ENCODE data around the gene ALDH3A2.
"Not testable (repeated sequence)": the region's sequence is repeated elsewhere in the genome, so short reads cannot be mapped to it uniquely, and the experiment has no call there.

The ALDH3A2 gene

DNA sequence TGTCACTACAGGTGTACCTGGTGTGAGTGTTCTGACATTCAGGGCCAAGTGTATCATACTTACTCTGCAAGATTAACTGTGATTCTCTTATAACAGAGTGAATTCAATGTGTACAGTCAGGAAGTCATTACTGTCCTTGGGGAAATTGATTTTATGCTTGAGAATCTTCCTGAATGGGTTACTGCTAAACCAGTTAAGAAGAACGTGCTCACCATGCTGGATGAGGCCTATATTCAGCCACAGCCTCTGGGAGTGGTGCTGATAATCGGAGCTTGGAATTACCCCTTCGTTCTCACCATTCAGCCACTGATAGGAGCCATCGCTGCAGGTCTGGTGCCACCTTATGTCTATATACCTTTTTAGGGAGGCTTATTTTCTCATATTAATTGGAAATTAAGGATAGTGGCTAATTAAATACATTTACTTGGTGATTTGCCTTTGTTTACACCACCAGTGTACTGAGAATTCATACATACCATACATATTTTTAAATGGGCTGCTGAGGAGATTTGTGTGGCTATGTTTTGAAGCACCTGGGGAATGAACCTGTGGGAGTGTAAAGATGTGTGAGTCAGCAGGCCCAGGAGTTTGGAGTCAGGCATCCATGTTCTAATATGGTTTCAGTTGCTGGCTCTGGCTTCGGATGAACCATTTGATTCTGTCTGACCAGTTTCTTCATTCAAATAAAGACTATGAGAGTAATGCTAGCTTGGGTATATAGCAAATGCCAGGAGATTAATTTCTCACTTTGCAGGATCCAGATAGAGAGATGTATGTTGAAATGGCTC is 3.1 kb downstream of the ALDH3A2 start:
- DNase-seq: no peak

DNA sequence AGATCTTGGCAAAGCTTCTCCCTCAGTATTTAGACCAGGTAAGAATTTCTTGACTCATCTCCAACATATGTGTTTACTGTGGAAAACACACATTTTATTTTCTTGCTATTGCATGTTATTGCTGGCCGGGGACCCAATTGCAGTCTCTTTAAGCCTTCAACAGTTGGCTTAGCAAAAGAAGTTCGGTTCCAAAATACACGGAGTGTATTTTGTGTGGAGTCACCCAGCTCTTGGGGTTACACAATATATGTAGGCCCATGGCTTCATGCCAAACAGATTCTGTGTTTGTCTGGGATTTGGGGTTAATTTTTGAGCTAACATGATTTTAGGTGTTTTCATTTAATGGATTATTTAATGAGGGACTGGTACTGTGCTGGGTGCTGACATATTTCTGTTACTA is 4.0 kb downstream of the ALDH3A2 start:
- no peak for DNase-seq

DNA sequence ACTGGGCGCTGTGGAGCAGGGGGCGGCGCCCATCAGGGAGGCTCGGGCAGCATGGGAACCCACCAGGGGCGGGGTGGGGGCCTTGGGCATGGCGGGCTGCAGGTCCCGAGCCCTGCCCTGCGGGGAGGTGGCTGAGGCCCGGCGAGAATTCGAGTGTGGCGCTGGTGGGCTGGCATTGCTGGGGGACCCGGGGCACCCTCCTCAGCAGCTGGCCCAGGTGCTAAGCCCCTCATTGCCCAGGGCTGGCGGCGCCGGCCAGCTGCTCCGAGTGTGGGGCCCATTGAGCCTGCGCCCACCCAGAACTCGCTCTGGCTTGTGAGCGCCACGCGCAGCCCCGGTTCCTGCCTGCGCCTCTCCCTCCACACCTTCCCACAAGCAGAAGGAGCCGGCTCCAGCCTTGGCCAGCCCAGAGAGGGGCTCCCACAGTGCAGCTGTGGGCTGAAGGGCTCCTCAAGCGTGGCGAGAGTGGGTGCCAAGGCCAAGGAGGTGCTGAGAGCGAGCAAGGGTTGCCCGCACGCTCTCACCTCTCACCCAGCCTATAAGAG is 5.9 kb downstream of the ALDH3A2 start:
- no peak for DNase-seq

DNA sequence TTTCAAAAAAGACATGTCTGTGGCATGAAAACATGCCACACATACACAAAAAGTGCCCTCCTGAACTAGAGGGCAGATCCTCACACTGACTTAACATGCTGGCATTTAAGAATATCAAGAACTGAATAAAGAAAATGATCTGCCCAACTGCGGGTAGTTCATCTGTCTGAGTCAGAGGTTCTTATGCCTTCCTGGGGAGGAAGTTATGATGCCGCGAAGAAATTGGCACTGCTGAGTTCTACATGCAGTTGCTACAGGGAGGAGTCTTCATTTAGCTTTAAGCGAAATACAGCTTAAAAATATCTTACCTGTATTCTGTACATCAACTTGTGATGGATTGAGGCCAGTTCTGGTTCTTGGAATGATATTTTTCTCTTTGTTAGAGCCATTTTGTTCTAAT is 6.3 kb downstream of the ALDH3A2 start:
- no peak for DNase-seq

DNA sequence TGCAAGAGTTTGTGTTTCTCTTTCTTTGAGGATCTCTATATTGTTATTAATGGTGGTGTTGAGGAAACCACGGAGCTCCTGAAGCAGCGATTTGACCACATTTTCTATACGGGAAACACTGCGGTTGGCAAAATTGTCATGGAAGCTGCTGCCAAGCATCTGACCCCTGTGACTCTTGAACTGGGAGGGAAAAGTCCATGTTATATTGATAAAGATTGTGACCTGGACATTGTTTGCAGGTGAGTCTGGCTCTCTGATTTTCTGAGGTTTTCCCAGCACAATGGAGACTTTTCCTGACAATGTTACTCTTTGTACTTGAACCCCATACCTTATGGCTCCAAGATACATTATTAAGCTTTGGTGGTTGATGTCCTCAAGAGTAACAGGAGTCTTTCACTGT is 7.8 kb downstream of the ALDH3A2 start:
- DNase-seq: no peak

DNA sequence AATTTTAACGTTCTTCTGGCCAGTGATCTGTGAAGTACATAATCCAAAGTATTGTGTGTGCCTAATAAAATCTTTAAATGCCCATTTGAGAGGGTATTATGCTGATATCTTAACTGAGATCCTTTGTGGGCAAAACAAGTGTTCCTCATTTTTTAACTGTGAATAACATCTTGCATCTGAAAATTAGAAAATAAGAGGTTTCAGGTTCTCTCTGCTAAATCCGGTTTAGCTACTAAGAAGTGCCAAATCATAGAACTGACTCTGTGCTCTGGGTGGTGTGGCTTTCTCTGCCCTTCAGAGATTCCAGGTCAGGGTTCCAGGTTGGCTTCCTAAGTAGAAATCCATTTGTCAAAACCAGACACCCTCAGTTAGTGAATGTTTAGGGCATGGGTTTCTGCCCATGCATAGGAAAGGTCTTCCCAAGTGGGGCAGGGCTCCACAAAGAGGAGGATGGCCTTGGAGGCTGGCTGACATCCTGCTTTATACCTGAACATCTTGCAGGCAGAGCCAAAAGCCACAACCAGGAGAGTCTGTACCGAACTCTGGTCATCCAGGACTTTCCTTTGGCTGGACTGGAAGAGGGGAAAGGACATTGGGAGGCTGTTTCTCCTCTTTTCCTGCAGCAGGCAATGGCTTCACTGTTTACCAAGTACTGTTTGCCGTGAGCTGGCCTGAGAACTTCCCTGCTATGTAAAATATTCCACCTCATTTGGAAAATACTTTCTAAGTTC is 8.5 kb downstream of the ALDH3A2 start:
- DNase-seq: no peak

DNA sequence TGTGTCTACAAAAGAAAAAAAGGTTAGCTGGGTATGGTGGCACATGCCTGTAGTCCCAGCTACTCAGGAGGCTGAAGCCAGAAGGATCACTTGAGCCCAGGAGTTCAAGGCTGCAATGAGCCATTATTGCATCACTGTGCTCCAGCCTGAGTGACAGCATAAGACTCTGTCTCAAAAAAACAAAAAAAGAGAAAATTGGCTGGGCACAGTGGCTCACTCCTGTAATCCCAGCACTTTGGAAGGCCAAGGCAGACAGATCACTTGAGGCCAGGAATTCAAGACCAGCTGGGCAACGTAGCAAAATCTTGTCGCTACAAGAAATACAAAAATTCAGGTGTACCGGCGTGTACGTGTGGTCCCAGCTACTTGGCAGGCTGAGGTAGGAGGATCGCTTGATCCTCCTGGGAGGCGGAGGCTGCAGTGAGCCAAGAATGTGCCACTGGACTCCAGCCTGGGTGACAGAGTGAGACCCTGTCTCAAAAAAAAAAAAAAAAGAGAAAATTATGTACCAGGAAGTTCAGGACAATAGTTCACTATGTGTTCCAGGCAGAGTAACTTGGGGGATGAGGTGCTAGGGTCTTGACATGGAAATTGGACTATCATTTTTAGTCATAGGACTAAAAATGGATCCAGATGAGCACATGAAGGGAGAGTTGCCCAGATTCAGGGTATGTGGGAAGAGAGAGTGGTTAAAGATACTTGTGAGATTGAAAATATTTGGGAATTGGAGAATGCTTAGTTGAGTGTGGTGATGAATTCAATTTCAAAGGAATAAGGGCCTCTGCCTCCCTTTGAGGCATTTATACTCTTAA is 11.0 kb downstream of the ALDH3A2 start:
- DNase-seq: no peak

DNA sequence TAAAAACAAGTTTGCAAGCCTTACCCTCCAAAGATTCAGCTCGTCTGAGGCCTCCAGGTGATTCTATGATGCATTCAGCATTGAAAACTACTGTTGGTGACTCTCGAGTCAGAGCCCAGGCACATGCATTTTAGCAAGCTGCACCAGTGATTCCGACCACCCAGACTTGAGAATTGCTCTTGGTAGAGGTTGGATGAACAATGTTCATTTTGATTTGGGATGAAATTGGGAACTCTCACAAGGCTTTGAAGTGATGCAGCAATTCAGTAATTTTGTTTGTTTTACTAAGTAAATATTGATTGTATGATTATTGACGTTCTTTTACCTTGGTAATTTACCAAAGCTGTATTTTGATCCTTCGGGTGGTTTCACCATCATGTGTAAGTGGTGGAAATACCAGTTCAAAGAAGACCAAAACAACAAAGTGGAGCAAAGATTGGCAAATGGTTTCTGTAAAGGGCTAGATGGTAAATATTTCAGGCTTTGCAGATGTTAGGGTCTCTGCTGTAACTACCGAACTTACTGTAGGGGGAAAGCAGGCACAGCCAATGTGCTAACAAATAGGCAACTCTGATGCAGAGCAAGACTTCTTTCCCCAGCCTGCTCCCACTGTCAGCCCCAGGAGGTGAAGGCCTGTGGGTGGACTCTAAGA is 11.8 kb downstream of the ALDH3A2 start:
- no peak for DNase-seq

DNA sequence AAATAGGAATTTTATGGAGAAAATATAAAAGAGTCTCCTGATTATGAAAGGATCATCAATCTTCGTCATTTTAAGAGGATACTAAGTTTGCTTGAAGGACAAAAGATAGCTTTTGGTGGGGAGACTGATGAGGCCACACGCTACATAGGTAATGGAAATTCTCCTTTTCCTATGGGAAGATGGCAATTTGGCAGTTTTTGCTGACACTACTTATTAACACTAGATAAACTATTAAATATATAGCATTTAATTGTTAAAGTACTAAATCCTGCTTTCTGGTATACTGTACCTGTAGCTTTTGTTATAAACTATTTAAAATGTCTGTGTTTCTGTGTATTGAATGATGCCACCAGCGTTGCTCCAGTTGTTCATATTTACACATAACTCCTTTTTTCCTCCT is 12.6 kb downstream of the ALDH3A2 start:
- DNase-seq: no peak

DNA sequence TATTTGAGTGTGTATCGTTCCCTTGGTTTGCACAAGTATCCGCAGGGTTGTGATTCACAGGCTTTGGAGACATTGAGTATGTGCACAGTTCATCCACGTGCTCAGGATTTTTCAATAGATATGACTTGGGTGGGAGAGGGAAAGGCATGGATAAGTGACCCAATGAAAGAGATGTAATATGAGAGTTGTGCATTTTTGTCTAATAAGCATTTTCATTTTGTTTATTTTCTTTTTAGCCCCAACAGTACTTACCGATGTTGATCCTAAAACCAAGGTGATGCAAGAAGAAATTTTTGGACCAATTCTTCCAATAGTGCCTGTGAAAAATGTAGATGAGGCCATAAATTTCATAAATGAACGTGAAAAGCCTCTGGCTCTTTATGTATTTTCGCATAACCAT is 14.5 kb downstream of the ALDH3A2 start:
- DNase-seq: no peak

DNA sequence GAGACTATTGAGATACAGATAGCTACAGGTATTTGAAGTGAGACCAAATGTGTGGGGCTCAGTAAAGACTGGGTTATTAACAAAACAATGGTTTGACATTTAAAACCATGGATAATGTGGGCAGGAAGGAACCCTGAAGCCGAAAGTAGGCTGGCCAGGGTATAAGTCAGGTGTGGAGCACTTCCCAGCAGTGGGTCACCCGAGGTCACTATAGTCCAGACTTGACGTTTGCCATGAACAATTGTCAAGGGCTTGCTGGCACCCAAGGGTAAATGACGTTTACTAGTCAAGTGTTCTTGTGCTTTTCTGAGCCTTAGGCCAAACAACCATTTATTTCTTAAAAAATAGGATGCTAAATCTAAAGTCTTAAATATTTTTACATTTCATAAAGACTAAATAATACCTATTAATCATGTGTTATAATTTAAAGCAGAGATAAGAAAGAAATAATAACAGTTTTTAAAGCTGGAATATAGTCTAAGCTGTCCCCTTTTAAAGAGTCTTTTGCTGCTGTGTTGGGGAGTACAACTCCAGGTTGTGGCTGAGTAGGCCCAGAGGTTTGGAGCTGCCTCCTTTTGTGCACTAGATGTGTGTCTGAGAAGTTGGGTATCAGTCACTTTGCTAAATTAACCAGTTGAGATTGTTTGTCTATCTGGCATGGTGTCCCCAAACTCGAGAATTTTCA is 15.7 kb downstream of the ALDH3A2 start:
- no peak for DNase-seq

DNA sequence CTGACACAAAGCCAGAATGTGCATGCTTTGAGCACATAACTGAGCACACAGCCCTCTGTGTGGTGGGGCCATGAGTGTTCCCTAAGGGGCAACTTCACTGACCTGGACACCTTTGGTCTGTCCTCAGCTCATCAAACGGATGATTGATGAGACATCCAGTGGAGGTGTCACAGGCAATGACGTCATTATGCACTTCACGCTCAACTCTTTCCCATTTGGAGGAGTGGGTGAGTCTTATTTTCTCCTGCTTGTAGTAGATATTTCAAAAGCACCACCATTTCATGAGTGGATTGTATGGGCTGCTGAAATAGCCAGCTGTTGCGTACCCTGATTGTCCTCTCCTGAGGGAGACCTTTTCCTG is 16.2 kb downstream of the ALDH3A2 start:
- no peak for DNase-seq

DNA sequence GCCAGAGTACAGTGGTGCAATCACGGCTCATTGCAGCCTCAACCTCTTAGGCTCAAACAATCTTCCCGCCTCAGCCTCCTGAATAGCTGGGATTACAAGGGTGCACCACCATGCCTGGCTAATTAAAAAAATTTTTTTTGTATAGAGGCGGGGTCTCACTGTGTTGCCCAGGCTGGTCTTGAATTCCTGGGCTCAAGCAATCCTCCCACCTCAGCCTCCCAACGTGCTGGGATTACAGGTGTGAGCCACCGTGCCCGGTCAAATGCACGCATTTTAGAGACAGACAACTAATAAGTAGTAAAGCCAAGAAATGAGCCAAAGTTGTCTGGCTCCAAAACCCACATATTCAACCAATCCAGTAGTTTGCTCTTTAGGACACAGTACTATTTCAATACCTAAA is 21.1 kb downstream of the ALDH3A2 start:
- not testable (repeated sequence) for DNase-seq

DNA sequence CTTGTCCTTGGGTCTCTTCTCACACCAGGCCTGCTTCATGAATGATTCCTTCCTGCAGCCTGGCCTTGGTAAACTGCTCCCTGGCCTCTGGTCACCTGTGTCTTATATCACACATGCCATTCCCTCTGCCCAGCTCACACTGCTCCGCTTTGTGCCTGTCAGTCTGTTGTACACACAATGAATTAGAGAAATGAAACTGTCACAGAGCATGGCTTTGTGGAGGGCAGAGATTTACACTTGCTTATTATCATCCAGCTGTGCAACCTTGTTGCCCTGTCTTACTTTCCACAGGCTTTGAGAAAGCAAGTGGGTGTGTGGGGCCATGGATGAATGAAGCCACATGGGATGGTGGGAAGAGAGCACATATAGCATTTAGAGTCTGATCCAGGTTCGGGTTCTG is 22.4 kb downstream of the ALDH3A2 start:
- DNase-seq: no peak

DNA sequence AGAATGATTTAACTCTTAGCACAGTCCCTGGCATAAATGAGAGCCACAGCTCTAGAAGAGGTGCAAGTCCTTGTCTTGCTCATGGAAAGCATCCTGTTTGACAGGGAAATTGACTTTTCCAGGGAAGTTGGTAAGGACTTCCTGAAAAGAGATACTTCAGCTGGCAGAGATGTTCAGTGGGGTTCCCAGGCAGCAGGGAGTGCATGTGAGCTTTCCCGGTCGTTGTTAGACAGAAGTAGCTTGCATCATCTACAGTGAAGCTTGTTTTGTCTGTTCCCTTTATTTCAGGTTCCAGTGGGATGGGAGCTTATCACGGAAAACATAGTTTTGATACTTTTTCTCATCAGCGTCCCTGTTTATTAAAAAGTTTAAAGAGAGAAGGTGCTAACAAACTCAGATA is 22.9 kb downstream of the ALDH3A2 start:
- no peak for DNase-seq

DNA sequence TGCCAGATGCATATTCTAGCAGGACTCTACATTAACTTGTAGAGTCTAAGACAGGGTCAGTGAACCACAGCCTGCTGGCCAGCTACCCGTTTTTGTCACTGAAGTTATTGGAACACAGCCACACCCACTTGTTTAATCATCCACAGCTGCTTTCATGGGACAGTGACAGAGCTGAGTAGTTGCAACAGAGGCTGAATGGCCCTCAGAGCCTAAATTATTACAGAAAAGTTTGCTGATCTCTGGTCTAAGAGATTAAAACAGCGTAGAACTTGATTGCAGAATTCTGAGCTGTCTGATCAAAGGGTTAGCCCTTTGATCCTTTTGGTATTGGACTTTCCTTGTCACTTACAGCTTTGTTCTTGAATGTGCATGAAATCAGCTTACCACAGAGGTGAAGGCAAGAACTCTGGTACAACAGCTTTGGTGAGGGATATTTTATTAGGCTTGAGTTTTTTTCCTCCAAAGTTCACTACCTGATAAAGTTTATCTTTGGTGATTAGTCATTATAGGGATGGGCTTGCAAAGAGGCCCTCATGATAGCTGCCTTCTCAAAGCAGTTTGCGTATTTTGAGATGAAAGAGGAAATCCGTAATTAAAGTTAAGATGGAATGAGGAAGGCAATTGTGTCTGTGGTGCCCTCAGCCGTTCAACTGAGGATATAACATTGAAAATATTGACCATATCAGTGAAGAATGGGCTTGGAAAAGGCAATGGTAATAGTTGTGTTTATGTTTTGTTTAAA is 23.6 kb downstream of the ALDH3A2 start:
- no peak for DNase-seq

DNA sequence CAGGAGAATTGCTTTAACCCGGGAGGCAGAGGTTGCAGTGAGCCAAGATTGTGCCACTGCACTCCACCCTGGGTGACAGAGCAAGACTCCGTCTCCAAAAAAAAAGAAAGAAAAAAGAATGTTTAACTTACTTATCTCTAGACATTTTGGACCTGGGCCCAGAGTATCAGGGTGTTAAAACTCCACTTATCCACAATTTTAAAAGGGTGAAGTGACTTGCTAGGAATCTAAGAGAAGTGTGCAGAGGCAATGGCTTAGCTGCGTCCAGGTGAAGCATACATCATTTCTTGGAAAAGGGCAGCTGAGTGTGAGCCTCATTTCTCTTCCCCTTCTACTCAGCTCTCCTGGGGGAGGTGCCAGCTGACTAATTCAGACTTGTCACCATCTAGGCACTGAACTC is 25.1 kb downstream of the ALDH3A2 start:
- no peak for DNase-seq

DNA sequence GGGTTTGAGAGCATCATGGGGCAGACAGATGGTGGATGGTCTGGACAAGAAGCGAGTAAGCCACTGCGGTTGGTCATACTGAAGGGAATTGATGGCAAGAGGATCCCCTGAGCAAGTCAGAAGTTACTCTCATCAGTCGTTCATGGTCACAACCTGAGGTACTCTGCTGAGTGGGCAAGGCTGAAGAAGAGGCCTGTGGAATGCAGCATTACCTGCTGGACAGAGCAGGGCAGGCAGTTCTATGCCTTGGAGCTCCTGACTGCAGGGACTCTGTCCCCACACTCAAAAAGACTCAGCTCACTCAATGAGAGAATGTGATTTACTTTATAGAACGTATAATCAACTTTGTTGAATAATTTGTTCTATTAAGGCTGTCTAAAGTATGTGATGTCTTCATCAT is 28.3 kb downstream of the ALDH3A2 start:
- no peak for DNase-seq

DNA sequence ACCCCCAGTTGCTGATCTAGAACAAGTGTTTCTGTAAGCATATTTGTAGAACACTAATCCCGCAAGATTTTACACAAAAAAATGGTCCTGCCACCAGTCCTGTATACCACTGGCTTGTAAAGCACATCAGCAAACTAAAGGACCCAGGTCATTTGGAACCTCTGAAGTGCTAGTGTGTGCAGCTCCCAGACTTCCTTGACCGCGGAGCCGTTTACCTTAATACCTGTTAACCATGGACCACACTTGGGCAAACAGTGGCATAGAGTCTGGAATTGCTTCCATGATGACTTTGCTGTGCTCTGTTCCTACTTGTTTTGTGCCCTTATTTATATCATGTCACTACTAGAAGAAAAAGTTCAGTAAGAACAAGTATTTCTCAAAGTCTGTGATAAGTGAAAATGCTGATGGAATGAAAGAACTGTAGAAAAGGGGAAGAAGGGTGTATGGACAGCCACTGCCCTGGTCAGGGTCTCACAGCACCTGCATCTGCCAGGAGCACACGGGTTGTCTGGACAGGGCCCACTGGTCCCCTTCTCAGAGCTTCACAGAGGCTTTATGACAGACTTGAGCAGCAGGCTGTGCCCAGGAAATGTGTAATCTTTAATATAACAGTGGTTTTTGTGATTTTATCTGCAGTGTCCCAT is 29.3 kb downstream of the ALDH3A2 start:
- DNase-seq: no peak

DNA sequence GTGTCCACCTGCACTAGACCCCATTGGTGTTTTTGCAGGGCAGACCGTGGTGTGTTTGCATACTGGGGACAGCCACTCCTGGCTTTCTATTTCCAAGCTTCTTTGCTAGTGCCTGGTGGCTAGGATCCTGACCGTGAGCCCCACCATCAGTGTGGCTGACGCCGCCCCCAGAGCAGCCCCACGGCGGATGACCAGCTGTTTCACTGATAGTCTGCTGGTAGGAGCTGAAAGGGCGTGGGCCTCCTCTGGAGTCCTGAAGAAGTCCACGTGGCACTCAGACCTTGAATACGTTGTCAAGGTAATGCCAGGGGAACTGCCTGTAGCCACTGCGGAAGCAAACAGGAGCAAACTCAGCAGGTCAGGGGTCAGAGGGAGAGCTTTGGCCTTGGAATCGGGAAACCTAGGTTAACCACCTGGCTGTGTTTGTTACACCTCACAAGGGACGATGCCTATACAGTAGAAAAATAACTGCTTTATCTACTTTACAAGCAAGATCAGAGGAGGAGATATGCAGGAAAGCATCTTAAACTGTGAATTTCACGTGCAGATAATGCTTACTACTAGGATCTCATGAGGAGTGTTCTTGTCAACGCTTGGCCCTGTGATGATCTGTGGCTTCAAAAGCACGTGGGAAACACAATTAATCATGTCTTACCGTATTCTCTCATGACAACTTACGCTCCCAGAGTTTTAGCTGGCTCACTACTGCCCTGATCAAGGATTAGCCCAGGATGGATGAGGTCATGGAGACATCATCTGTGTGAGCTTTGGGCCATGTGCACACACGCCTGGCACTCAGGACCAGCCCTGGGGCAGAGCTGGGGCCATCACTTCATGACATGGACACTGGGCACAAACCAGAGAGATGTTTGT is 30.3 kb downstream of the ALDH3A2 start:
- no peak for DNase-seq
